ENCODE results near the gene TMEM143. TPM values are rescaled to one million over a fixed set of nuclear protein-coding genes. Genes with fewer than 3 reads are reported as not detected.

TMEM143 gene
- total RNA-seq, 1 donor from 2014 or later = 13.1 TPM

- Mint-ChIP-seq H3K9me3 (peaks cover 4% of the 10 kb centered on the region), H3K27me3 (peaks cover 4% of the 10 kb centered on the region), H3K27ac (no peak overlapping the region), H3K36me3 (ENCODE audit: low read depth) (peaks cover 8% of the 10 kb centered on the region), H3K4me3 (no peak overlapping the region), H3K4me1 (peaks cover 9% of the 10 kb centered on the region)
- intact Hi-C loops (cut with micrococcal nuclease) = no loop called here
- no peak for DNase-seq
These were observed 4.6 kb downstream of the TMEM143 start for GRCh38 chr19:48359123-48359522.

- Mint-ChIP-seq H3K9me3 (no peaks in the 10 kb centered on the region), H3K4me1 (peaks cover 8% of the 10 kb centered on the region), H3K4me3 (no peak overlapping the region), H3K27ac (no peak overlapping the region), H3K36me3 (ENCODE audit: low read depth) (peaks cover 7% of the 10 kb centered on the region), H3K27me3 (no peaks in the 10 kb centered on the region)
- intact Hi-C loops (cut with micrococcal nuclease) = no loop called here
- no peak for DNase-seq
These were observed 8.3 kb downstream of the TMEM143 start for GRCh38 chr19:48355365-48355954.

- peaks cover 5% of the 10 kb centered on the region for H3K36me3 Mint-ChIP-seq (ENCODE audit: low read depth)
- H3K9me3 Mint-ChIP-seq = no peaks in the 10 kb centered on the region
- H3K4me3 Mint-ChIP-seq = no peak overlapping the region
- H3K4me1 Mint-ChIP-seq = peaks cover 8% of the 10 kb centered on the region
- no peaks in the 10 kb centered on the region for H3K27me3 Mint-ChIP-seq
- H3K27ac Mint-ChIP-seq = no peak overlapping the region
- intact Hi-C loops (cut with micrococcal nuclease) = no loop called here
- no peak for DNase-seq
These were observed 9.3 kb downstream of the TMEM143 start for GRCh38 chr19:48354332-48354992.

- no peaks in the 10 kb centered on the region for H3K27me3 Mint-ChIP-seq
- H3K27ac Mint-ChIP-seq = no peak overlapping the region
- H3K4me1 Mint-ChIP-seq = peaks cover 8% of the 10 kb centered on the region
- intact Hi-C loops (cut with micrococcal nuclease) = no loop called here
- DNase-seq = no peak
- H3K4me3 Mint-ChIP-seq = no peak overlapping the region
- peaks cover 5% of the 10 kb centered on the region for H3K36me3 Mint-ChIP-seq (ENCODE audit: low read depth)
- H3K9me3 Mint-ChIP-seq = no peaks in the 10 kb centered on the region
These were observed 10.1 kb downstream of the TMEM143 start for GRCh38 chr19:48353677-48354076.

- Mint-ChIP-seq H3K36me3 (ENCODE audit: low read depth) (peaks cover 4% of the 10 kb centered on the region), H3K4me1 (peaks cover 8% of the 10 kb centered on the region), H3K27me3 (no peaks in the 10 kb centered on the region), H3K4me3 (no peak overlapping the region), H3K27ac (peak overlapping the region; percentile 8), H3K9me3 (no peaks in the 10 kb centered on the region)
- intact Hi-C loops (cut with micrococcal nuclease) = no loop called here
- DNase-seq = peak; percentile 93
These were observed 12.4 kb downstream of the TMEM143 start for GRCh38 chr19:48351341-48351752.

GRCh38 chr19:48350856-48351255 is 12.9 kb downstream of the TMEM143 start:
- no peaks in the 10 kb centered on the region for H3K9me3 Mint-ChIP-seq
- intact Hi-C loops (cut with micrococcal nuclease) = no loop called here
- H3K36me3 Mint-ChIP-seq (ENCODE audit: low read depth) = peaks cover 4% of the 10 kb centered on the region
- no peak overlapping the region for H3K4me3 Mint-ChIP-seq
- H3K27ac Mint-ChIP-seq = peak overlapping the region; percentile 8
- no peak for DNase-seq
- no peaks in the 10 kb centered on the region for H3K27me3 Mint-ChIP-seq
- peaks cover 8% of the 10 kb centered on the region for H3K4me1 Mint-ChIP-seq

GRCh38 chr19:48348737-48349136 is 15.0 kb downstream of the TMEM143 start:
- no peak overlapping the region for H3K27ac Mint-ChIP-seq
- intact Hi-C loops (cut with micrococcal nuclease) = no loop called here
- H3K36me3 Mint-ChIP-seq (ENCODE audit: low read depth) = peaks cover 4% of the 10 kb centered on the region
- H3K9me3 Mint-ChIP-seq = no peaks in the 10 kb centered on the region
- H3K27me3 Mint-ChIP-seq = no peaks in the 10 kb centered on the region
- DNase-seq = no peak
- H3K4me3 Mint-ChIP-seq = no peak overlapping the region
- H3K4me1 Mint-ChIP-seq = peaks cover 8% of the 10 kb centered on the region

- Mint-ChIP-seq H3K9me3 (no peaks in the 10 kb centered on the region), H3K4me1 (peaks cover 6% of the 10 kb centered on the region), H3K36me3 (ENCODE audit: low read depth) (peaks cover 4% of the 10 kb centered on the region), H3K4me3 (no peak overlapping the region), H3K27me3 (no peaks in the 10 kb centered on the region), H3K27ac (no peak overlapping the region)
- DNase-seq = no peak
- intact Hi-C loops (cut with micrococcal nuclease) = no loop called here
These were observed 15.7 kb downstream of the TMEM143 start for GRCh38 chr19:48348045-48348444.

GRCh38 chr19:48346191-48346590 is 17.5 kb downstream of the TMEM143 start:
- Mint-ChIP-seq H3K4me3 (no peak overlapping the region), H3K27me3 (no peaks in the 10 kb centered on the region), H3K9me3 (no peaks in the 10 kb centered on the region), H3K36me3 (ENCODE audit: low read depth) (peaks cover 5% of the 10 kb centered on the region), H3K27ac (peak overlapping the region; percentile 32), H3K4me1 (peaks cover 2% of the 10 kb centered on the region)
- no peak for DNase-seq
- intact Hi-C loops (cut with micrococcal nuclease) = no loop called here

- no peaks in the 10 kb centered on the region for H3K4me1 Mint-ChIP-seq
- peaks cover 3% of the 10 kb centered on the region for H3K36me3 Mint-ChIP-seq (ENCODE audit: low read depth)
- no peaks in the 10 kb centered on the region for H3K27me3 Mint-ChIP-seq
- no peaks in the 10 kb centered on the region for H3K9me3 Mint-ChIP-seq
- no peak for DNase-seq
- H3K27ac Mint-ChIP-seq = no peak overlapping the region
- H3K4me3 Mint-ChIP-seq = no peak overlapping the region
- intact Hi-C loops (cut with micrococcal nuclease) = no loop called here
These were observed 18.8 kb downstream of the TMEM143 start for GRCh38 chr19:48344892-48345291.

- intact Hi-C loops (cut with micrococcal nuclease) = no loop called here
- Mint-ChIP-seq H3K4me1 (no peaks in the 10 kb centered on the region), H3K4me3 (no peak overlapping the region), H3K27ac (no peak overlapping the region), H3K27me3 (no peaks in the 10 kb centered on the region), H3K9me3 (no peaks in the 10 kb centered on the region), H3K36me3 (ENCODE audit: low read depth) (peaks cover 1% of the 10 kb centered on the region)
- DNase-seq = no peak
These were observed 20.7 kb downstream of the TMEM143 start for GRCh38 chr19:48342841-48343540.

GRCh38 chr19:48342414-48342738 is 21.4 kb downstream of the TMEM143 start:
- H3K4me3 Mint-ChIP-seq = no peak overlapping the region
- no peak for DNase-seq
- intact Hi-C loops (cut with micrococcal nuclease) = no loop called here
- no peaks in the 10 kb centered on the region for H3K27me3 Mint-ChIP-seq
- H3K27ac Mint-ChIP-seq = no peak overlapping the region
- no peaks in the 10 kb centered on the region for H3K9me3 Mint-ChIP-seq
- no peaks in the 10 kb centered on the region for H3K4me1 Mint-ChIP-seq
- H3K36me3 Mint-ChIP-seq (ENCODE audit: low read depth) = peaks cover 1% of the 10 kb centered on the region

GRCh38 chr19:48341515-48342413 is 22.0 kb downstream of the TMEM143 start:
- H3K27me3 Mint-ChIP-seq = no peaks in the 10 kb centered on the region
- H3K4me3 Mint-ChIP-seq = no peak overlapping the region
- H3K4me1 Mint-ChIP-seq = no peaks in the 10 kb centered on the region
- intact Hi-C loops (cut with micrococcal nuclease) = no loop called here
- no peak for DNase-seq
- peaks cover 1% of the 10 kb centered on the region for H3K36me3 Mint-ChIP-seq (ENCODE audit: low read depth)
- H3K27ac Mint-ChIP-seq = no peak overlapping the region
- H3K9me3 Mint-ChIP-seq = no peaks in the 10 kb centered on the region

GRCh38 chr19:48340995-48341394 is 22.7 kb downstream of the TMEM143 start:
- no peak for DNase-seq
- Mint-ChIP-seq H3K4me1 (no peaks in the 10 kb centered on the region), H3K9me3 (no peaks in the 10 kb centered on the region), H3K4me3 (no peak overlapping the region), H3K27me3 (no peaks in the 10 kb centered on the region), H3K36me3 (ENCODE audit: low read depth) (peaks cover 1% of the 10 kb centered on the region), H3K27ac (no peak overlapping the region)
- intact Hi-C loops (cut with micrococcal nuclease) = no loop called here
